SH-SY5Y (cell line): ENCODE measurements around the gene LENEP.

Source experiments
- GATA2 ChIP-seq: IDR thresholded peaks from 2 replicates; pipeline ENCODE4 v1.6.1; 2011; ENCODE audit warnings: mild to moderate bottlenecking, low read depth, low read length
- GATA3 ChIP-seq: IDR thresholded peaks from 2 replicates; pipeline ENCODE4 v1.6.1; 2011; ENCODE audit warnings: low read depth, mild to moderate bottlenecking, low read length, moderate library complexity

Gene LENEP

GRCh38 chr1:155016231-155016831 lies 22.9 kb downstream of the LENEP start:
- no peak for TF ChIP-seq GATA3
- no peak for TF ChIP-seq GATA2

- no peak for TF ChIP-seq GATA3
- TF ChIP-seq GATA2, result no peak; the same call in 1 of the 2 replicates
Measured at GRCh38 chr1:155017041-155017945, 23.9 kb downstream of the LENEP start.

GRCh38 chr1:155017946-155018316 lies 24.5 kb downstream of the LENEP start:
- TF ChIP-seq GATA2 (no peak), GATA3 (no peak)

GRCh38 chr1:155018617-155019348 lies 25.4 kb downstream of the LENEP start:
- TF ChIP-seq GATA3 (no peak), GATA2 (no peak)

GRCh38 chr1:155019377-155020245 lies 26.2 kb downstream of the LENEP start:
- TF ChIP-seq GATA3, result no peak
- TF ChIP-seq GATA2, result no peak

- TF ChIP-seq GATA2 (no peak), GATA3 (no peak)
Measured at GRCh38 chr1:155022136-155022926, 28.9 kb downstream of the LENEP start.

GRCh38 chr1:155022927-155023236 lies 29.5 kb downstream of the LENEP start:
- TF ChIP-seq GATA2 (no peak), GATA3 (no peak)

GRCh38 chr1:155023627-155024026 lies 30.2 kb downstream of the LENEP start:
- TF ChIP-seq GATA3, result no peak
- TF ChIP-seq GATA2, result no peak

GRCh38 chr1:155024315-155024714 lies 30.9 kb downstream of the LENEP start:
- TF ChIP-seq GATA2, result no peak
- TF ChIP-seq GATA3, result no peak

GRCh38 chr1:155026154-155026553 lies 32.8 kb downstream of the LENEP start:
- TF ChIP-seq GATA3 (no peak), GATA2 (no peak)

GRCh38 chr1:155026588-155026987 lies 33.2 kb downstream of the LENEP start:
- TF ChIP-seq GATA3, result no peak
- TF ChIP-seq GATA2, result no peak

- TF ChIP-seq GATA3, result no peak
- TF ChIP-seq GATA2, result no peak
Measured at GRCh38 chr1:155029513-155030242, 36.3 kb downstream of the LENEP start.
